ENCODE data around the gene AHCYL2. TPM values are rescaled to one million over a fixed set of nuclear protein-coding genes. Genes with fewer than 3 reads are reported as not detected.

AHCYL2 gene
- total RNA-seq, 1 experiment from 2014 or later = 20.2 TPM

GRCh38 chr7:129412501-129412900, 187.7 kb downstream of the AHCYL2 start:
- no peaks in the 10 kb centered on the region for H3K27me3 ChIP-seq (ENCODE audit: control insufficient read depth, insufficient read depth, low read length)
- POLR2A ChIA-PET = no interaction called here
- no peak overlapping the region for H3K4me3 ChIP-seq (ENCODE audit: low read depth in 2 of 2, low read length in 2 of 2)
- BruUV-seq (replicated peaks) = no TSS peak
- no peaks in the 10 kb centered on the region for H3K9me3 ChIP-seq (ENCODE audit: control insufficient read depth, insufficient read depth, low read depth, low read length)
- ATAC-seq (no peak), DNase-seq (ENCODE audit: low read depth, low spot score) (no peak)
- H3K36me3 ChIP-seq (ENCODE audit: control insufficient read depth, insufficient read depth, low read length) = no peaks in the 10 kb centered on the region
- intact Hi-C loops (cut with micrococcal nuclease; ENCODE audit: unreplicated experiment) (no loop called here), in situ Hi-C loops (cut with HindIII; ENCODE audit: low pct_unique_long_range_greater_than_20kb, low sequenced_read_pairs) (no loop called here)
- TF ChIP-seq REST (IDR thresholded peaks at IDR 0.05; ENCODE audit: insufficient read depth in 1 of 2, low read depth in 2 of 2, low read length in 1 of 2) (no peak), POLR2AphosphoS5 (IDR thresholded peaks at IDR 0.05; ENCODE audit: low read depth, low read length) (no peak), SIN3A (IDR thresholded peaks at IDR 0.05; ENCODE audit: borderline replicate concordance, insufficient read depth, low read depth, low read length) (no peak), TCF7L2 (IDR thresholded peaks at IDR 0.05; ENCODE audit: low read depth, low read length) (no peak)
- TF ChIP-seq, protein P1, sequence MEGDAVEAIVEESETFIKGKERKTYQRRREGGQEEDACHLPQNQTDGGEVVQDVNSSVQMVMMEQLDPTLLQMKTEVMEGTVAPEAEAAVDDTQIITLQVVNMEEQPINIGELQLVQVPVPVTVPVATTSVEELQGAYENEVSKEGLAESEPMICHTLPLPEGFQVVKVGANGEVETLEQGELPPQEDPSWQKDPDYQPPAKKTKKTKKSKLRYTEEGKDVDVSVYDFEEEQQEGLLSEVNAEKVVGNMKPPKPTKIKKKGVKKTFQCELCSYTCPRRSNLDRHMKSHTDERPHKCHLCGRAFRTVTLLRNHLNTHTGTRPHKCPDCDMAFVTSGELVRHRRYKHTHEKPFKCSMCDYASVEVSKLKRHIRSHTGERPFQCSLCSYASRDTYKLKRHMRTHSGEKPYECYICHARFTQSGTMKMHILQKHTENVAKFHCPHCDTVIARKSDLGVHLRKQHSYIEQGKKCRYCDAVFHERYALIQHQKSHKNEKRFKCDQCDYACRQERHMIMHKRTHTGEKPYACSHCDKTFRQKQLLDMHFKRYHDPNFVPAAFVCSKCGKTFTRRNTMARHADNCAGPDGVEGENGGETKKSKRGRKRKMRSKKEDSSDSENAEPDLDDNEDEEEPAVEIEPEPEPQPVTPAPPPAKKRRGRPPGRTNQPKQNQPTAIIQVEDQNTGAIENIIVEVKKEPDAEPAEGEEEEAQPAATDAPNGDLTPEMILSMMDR (IDR thresholded peaks at IDR 0.05) = no peak
- H3K27ac ChIP-seq (ENCODE audit: low read length) = no peak overlapping the region
- CTCF ChIA-PET = no interaction called here
- H3K4me1 ChIP-seq (ENCODE audit: control insufficient read depth, insufficient read depth, low read length) = no peaks in the 10 kb centered on the region

DNA sequence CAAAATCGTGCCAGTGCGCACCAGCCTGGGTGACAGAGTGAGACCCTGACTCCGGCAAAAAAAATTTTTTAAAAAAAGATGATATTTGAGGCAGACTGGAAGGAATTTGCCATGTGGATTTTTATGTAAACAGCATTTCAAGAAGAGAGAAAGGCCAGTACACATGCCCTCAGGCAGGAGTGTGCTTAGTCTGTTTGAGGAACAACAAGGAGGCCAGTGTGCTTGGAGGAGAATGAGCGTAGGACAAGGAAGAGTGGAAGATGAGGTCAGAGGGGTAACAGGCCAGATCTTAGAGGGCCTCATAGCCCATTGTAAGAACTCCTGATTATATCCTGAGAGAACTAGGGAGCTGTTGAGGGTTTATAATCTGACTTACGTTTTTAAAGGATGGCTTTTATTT, 192.2 kb downstream of the AHCYL2 start:
- in situ Hi-C loops (cut with HindIII; ENCODE audit: low pct_unique_long_range_greater_than_20kb, low sequenced_read_pairs) (no loop called here), intact Hi-C loops (cut with micrococcal nuclease; ENCODE audit: unreplicated experiment) (no loop called here)
- Histone ChIP-seq H3K36me3 (ENCODE audit: control insufficient read depth, insufficient read depth, low read length) (no peaks in the 10 kb centered on the region), H3K4me1 (ENCODE audit: control insufficient read depth, insufficient read depth, low read length) (no peaks in the 10 kb centered on the region), H3K9me3 (ENCODE audit: control insufficient read depth, insufficient read depth, low read depth, low read length) (no peaks in the 10 kb centered on the region), H3K27me3 (ENCODE audit: control insufficient read depth, insufficient read depth, low read length) (no peaks in the 10 kb centered on the region), H3K4me3 (ENCODE audit: low read depth in 2 of 2, low read length in 2 of 2) (no peak overlapping the region), H3K27ac (ENCODE audit: low read length) (no peak overlapping the region)
- TF ChIP-seq TCF7L2 (IDR thresholded peaks at IDR 0.05; ENCODE audit: low read depth, low read length) (no peak), SIN3A (IDR thresholded peaks at IDR 0.05; ENCODE audit: borderline replicate concordance, insufficient read depth, low read depth, low read length) (no peak), REST (IDR thresholded peaks at IDR 0.05; ENCODE audit: insufficient read depth in 1 of 2, low read depth in 2 of 2, low read length in 1 of 2) (no peak), POLR2AphosphoS5 (IDR thresholded peaks at IDR 0.05; ENCODE audit: low read depth, low read length) (no peak)
- TF ChIP-seq, protein P1 (IDR thresholded peaks at IDR 0.05) = no peak
- BruUV-seq (replicated peaks) = no TSS peak
- ChIA-PET POLR2A (no interaction called here), CTCF (no interaction called here)
- ATAC-seq (no peak), DNase-seq (ENCODE audit: low read depth, low spot score) (no peak)
